Left ventricle myocardium inferior (tissue), 1 donor: ENCODE results near the gene CCNT1. TPM values are rescaled to one million over a fixed set of nuclear protein-coding genes. Genes with fewer than 3 reads are reported as not detected.

ENCODE experiments used
- DNase-seq: peaks from one replicate; pipeline ENCODE4 v3.0.0-alpha.2; 2020
- H3K27ac ChIP-seq: fragments of 200-600 bp; replicated peaks from 2 replicates; pipeline ENCODE4 v1.8.0; 2021
- H3K27me3 ChIP-seq: fragments of 200-600 bp; 2 replicates; pipeline ENCODE4 v1.8.0; 2021; ENCODE audit warnings: low read depth
- H3K36me3 ChIP-seq: fragments of 200-600 bp; 2 replicates; pipeline ENCODE4 v1.8.0; 2021
- H3K4me1 ChIP-seq: fragments of 200-600 bp; 2 replicates; pipeline ENCODE4 v1.8.0; 2021
- H3K4me3 ChIP-seq: fragments of 200-600 bp; 2 replicates; pipeline ENCODE4 v1.8.0; 2021; ENCODE audit warnings: mild to moderate bottlenecking, moderate library complexity
- H3K9me3 ChIP-seq: fragments of 200-600 bp; replicated peaks from 2 replicates; pipeline ENCODE4 v1.8.0; 2021
- CTCF ChIP-seq: fragments of 200-600 bp; IDR thresholded peaks from 2 replicates; pipeline ENCODE4 v1.8.0; 2021; ENCODE audit warnings: antibody characterized with exemption, mild to moderate bottlenecking, borderline replicate concordance
- intact Hi-C: fragments of 100-400 bp; cut with micrococcal nuclease; formaldehyde crosslinking; loops from one replicate; pipeline ENCODE4 v1.11.0; 2022
- total RNA-seq: library from RNA; stranded (reverse); fragmentation: NEBNext Ultra II Directional; extraction: Animal tissue kit (Norgen Biotek cat#: 25700); gene quantifications from one replicate; pipeline ENCODE4 v1.2.1, GENCODE V29; 2021
- donor health status: DM: no; HTN: yes; CAD: no; lungs with severe emphysema.

The CCNT1 gene
- total RNA-seq, 1 donor from 2014 or later: 18.4 TPM

- Histone ChIP-seq H3K27me3 (no peaks in the 10 kb centered on the region), H3K9me3 (no peaks in the 10 kb centered on the region), H3K27ac (no peak overlapping the region), H3K4me1 (peaks cover 10% of the 10 kb centered on the region), H3K4me3 (no peak overlapping the region), H3K36me3 (peaks cover 72% of the 10 kb centered on the region)
- no peak for TF ChIP-seq CTCF
- intact Hi-C loops: no loop called here
- DNase-seq: no peak
These were observed 19.9 kb downstream of the CCNT1 start for GRCh38 chr12:48696626-48697025.

- no peak for DNase-seq
These were observed 20.6 kb downstream of the CCNT1 start for GRCh38 chr12:48695859-48696258.

GRCh38 chr12:48694038-48694437, 22.5 kb downstream of the CCNT1 start:
- Histone ChIP-seq H3K4me3 (no peak overlapping the region), H3K27ac (no peak overlapping the region), H3K27me3 (no peaks in the 10 kb centered on the region), H3K9me3 (no peaks in the 10 kb centered on the region), H3K4me1 (peaks cover 26% of the 10 kb centered on the region), H3K36me3 (peaks cover 67% of the 10 kb centered on the region)
- TF ChIP-seq CTCF: no peak
- intact Hi-C loops: no loop called here
- DNase-seq: no peak

More at GRCh38 chr12:48695859-48696258, 20.6 kb downstream of the CCNT1 start:
- Histone ChIP-seq H3K9me3 (no peaks in the 10 kb centered on the region), H3K36me3 (peaks cover 72% of the 10 kb centered on the region), H3K4me1 (peaks cover 18% of the 10 kb centered on the region), H3K4me3 (no peak overlapping the region), H3K27ac (no peak overlapping the region), H3K27me3 (no peaks in the 10 kb centered on the region)
- TF ChIP-seq CTCF: no peak
- intact Hi-C loops: no loop called here

GRCh38 chr12:48693572-48693971, 22.9 kb downstream of the CCNT1 start:
- Histone ChIP-seq H3K4me1 (peaks cover 26% of the 10 kb centered on the region), H3K36me3 (peaks cover 62% of the 10 kb centered on the region), H3K27ac (no peak overlapping the region), H3K4me3 (no peak overlapping the region), H3K9me3 (no peaks in the 10 kb centered on the region), H3K27me3 (no peaks in the 10 kb centered on the region)
- no peak for TF ChIP-seq CTCF
- no peak for DNase-seq
- intact Hi-C loops: no loop called here

GRCh38 chr12:48691826-48692487, 24.6 kb downstream of the CCNT1 start:
- DNase-seq: no peak
- intact Hi-C loops: no loop called here
- no peak overlapping the region for H3K4me3 ChIP-seq
- H3K4me1 ChIP-seq: peaks cover 26% of the 10 kb centered on the region
- no peak for TF ChIP-seq CTCF
- peaks cover 58% of the 10 kb centered on the region for H3K36me3 ChIP-seq
- H3K27ac ChIP-seq: peak overlapping the region; percentile 13
- no peaks in the 10 kb centered on the region for H3K9me3 ChIP-seq
- no peaks in the 10 kb centered on the region for H3K27me3 ChIP-seq
